PC-3 (cell line): ENCODE data around the gene AHNAK. TPM values are rescaled to one million over a fixed set of nuclear protein-coding genes. Genes with fewer than 3 reads are reported as not detected.

Experiments used
- ATAC-seq: fragments of 200-7000 bp; cut with Tn5 transposase; 2 replicates; pipeline ENCODE4 v1.9.1; 2020; ENCODE audit warnings: mild to moderate bottlenecking, moderate library complexity
- BruUV-seq: library from RNA; stranded (reverse); fragments of 400-500 nt; replicated peaks from 2 replicates; lab custom pipeline; 2021; lab: Mats Ljungman, UMichigan
- CTCF ChIA-PET: fragments of 300-600 bp; sonication (Branson Sonifier 250); formaldehyde crosslinking; loops from one replicate; lab custom pipeline; 2022; ENCODE audit warnings: antibody characterized with exemption; lab: Charles Lee
- POLR2A ChIA-PET: fragments of 300-600 bp; sonication (Branson Sonifier 250); formaldehyde crosslinking; loops from one replicate; lab custom pipeline; 2022; ENCODE audit warnings: antibody characterized with exemption; ENCODE audit not compliant: unreplicated experiment; lab: Charles Lee
- DNase-seq: peaks from one replicate; pipeline ENCODE4 v3.0.0-alpha.2; 2015
- H2AFZ ChIP-seq: fragments of 300-600 bp; sonication (generic); 2 replicates; pipeline ENCODE4 v1.6.0; 2016; ENCODE audit warnings: antibody characterized with exemption, low read length
- H3F3A ChIP-seq: fragments of 300-600 bp; sonication (generic); one replicate; pipeline ENCODE4 v1.6.0; 2017; ENCODE audit warnings: antibody characterized with exemption, low read length, control low read depth, mild to moderate bottlenecking; ENCODE audit not compliant: unreplicated experiment
- H3K27ac ChIP-seq: fragments of 300-600 bp; sonication (generic); 2 replicates; pipeline ENCODE4 v1.5.1; 2016; ENCODE audit warnings: mild to moderate bottlenecking, low read length
- H3K27me3 ChIP-seq: fragments of 300-600 bp; sonication (generic); 2 replicates; pipeline ENCODE4 v1.6.1; 2016; ENCODE audit warnings: low read length, mixed read lengths
- H3K36me3 ChIP-seq: fragments of 300-600 bp; sonication (generic); 2 replicates; pipeline ENCODE4 v1.6.1; 2016; ENCODE audit warnings: low read depth, mixed run types, low read length, mixed read lengths
- H3K4me1 ChIP-seq: fragments of 300-600 bp; sonication (generic); 2 replicates; pipeline ENCODE4 v1.5.1; 2016; ENCODE audit warnings: low read length; ENCODE audit not compliant: insufficient read depth
- H3K4me2 ChIP-seq: fragments of 300-600 bp; sonication (generic); 2 replicates; pipeline ENCODE4 v1.6.0; 2016; ENCODE audit warnings: low read length
- H3K4me3 ChIP-seq: fragments of 300-600 bp; sonication (generic); 2 replicates; pipeline ENCODE4 v1.5.1; 2016; ENCODE audit warnings: mild to moderate bottlenecking, low read length, mixed read lengths
- H3K79me2 ChIP-seq: fragments of 300-600 bp; sonication (generic); 2 replicates; pipeline ENCODE4 v1.6.1; 2017; ENCODE audit warnings: low read length, mixed read lengths
- H3K9ac ChIP-seq: fragments of 300-600 bp; sonication (generic); 2 replicates; pipeline ENCODE4 v1.6.0; 2016; ENCODE audit warnings: mild to moderate bottlenecking, low read length
- H3K9me2 ChIP-seq: fragments of 300-600 bp; sonication (generic); replicated peaks from 2 replicates; pipeline ENCODE4 v1.6.1; 2016; ENCODE audit warnings: mixed run types, low read length, mixed read lengths
- H3K9me3 ChIP-seq: fragments of 300-600 bp; sonication (generic); 2 replicates; pipeline ENCODE4 v1.6.1; 2016; ENCODE audit warnings: low read length, mixed read lengths
- H4K20me1 ChIP-seq: fragments of 300-600 bp; sonication (generic); 2 replicates; pipeline ENCODE4 v1.6.1; 2016; ENCODE audit warnings: low read length, mixed read lengths
- EZH2 ChIP-seq: fragments of 300-600 bp; sonication (generic); IDR thresholded peaks from one replicate; pipeline ENCODE4 v1.6.1; 2017; ENCODE audit warnings: antibody characterized with exemption, mild to moderate bottlenecking, low read length; ENCODE audit not compliant: unreplicated experiment
- EZH2phosphoT487 ChIP-seq: fragments of 300-600 bp; sonication (generic); IDR thresholded peaks from 2 replicates; pipeline ENCODE4 v1.6.1; 2018; ENCODE audit warnings: mild to moderate bottlenecking, antibody characterized with exemption, low read length, borderline replicate concordance
- intact Hi-C: fragments of 100-400 bp; cut with micrococcal nuclease; formaldehyde crosslinking; loops from 2 replicates; pipeline ENCODE4 v1.9.0; 2023
- total RNA-seq: library from RNA; depleted of rRNA; stranded (reverse); fragments of >200 nt; gene quantifications from 2 replicates; pipeline ENCODE4 v1.2.3, GENCODE V29; 2014
- TF ChIP-seq, protein P1 (sequence below): fragments of 300-600 bp; sonication (generic); conservative IDR thresholded peaks from 2 replicates; pipeline ENCODE4 v1.5.1; 2017; ENCODE audit warnings: antibody characterized with exemption, low read depth, mild to moderate bottlenecking, low read length

Gene AHNAK
- total RNA-seq, 1 experiment from 2014 or later = 287 TPM

DNA sequence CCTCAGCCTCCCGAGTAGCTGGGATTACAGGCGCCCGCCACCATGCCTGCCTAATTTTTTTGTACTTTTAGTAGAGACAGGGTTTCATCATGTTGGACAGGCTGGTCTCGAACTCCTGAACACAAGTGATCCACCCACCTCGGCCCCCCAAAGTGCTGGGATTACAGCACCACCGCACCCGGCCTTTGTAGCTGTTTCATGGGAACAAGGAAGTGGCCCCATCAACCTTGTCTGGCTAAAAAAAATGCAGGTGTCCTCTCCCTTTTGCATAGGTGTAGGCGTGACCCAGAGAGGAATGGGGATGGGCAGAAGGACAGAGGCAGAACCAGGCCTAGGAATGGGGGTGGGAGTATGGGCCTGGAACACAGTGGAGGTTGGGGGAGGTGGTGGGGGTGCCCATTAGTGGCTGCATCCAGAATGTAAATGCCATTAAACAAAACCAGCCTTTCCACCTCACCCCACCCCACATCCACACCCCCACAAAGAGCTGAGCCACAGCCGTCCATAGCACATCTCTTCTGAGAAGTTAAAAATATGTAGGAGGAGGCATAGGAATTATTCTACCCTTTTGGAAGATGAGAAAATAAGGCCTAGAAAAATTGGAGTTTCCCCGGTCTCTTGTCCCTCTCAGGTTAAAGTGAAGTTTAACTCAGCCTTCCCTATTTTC lies 150.6 kb downstream of the AHNAK start:
- ChIA-PET CTCF (interaction anchor here (1.0 to 3.3 kb wide), 5 partner anchors 29 to 196 kb away, joined by 4 to 35 read pairs (median 15); partner anchors contain the start of gene TUT1), POLR2A (interaction anchor here (0.6 kb wide), 1 partner anchor 19 kb away, joined by 9 read pairs; no protein-coding TSS in a partner anchor)
- Histone ChIP-seq H3K9me3 (no peaks in the 10 kb centered on the region), H3K9ac (no peak overlapping the region), H3K9me2 (no peaks in the 10 kb centered on the region), H3K27me3 (no peaks in the 10 kb centered on the region), H3K4me3 (no peak overlapping the region), H3K79me2 (no peaks in the 10 kb centered on the region), H3K36me3 (no peaks in the 10 kb centered on the region), H3K27ac (no peak overlapping the region), H2AFZ (no peak overlapping the region), H3K4me2 (no peak overlapping the region), H3K4me1 (peaks cover 17% of the 10 kb centered on the region), H3F3A (no peaks in the 10 kb centered on the region), H4K20me1 (no peaks in the 10 kb centered on the region)
- BruUV-seq = no TSS peak
- TF ChIP-seq EZH2phosphoT487 (no peak), EZH2 (no peak)
- TF ChIP-seq, protein P1, sequence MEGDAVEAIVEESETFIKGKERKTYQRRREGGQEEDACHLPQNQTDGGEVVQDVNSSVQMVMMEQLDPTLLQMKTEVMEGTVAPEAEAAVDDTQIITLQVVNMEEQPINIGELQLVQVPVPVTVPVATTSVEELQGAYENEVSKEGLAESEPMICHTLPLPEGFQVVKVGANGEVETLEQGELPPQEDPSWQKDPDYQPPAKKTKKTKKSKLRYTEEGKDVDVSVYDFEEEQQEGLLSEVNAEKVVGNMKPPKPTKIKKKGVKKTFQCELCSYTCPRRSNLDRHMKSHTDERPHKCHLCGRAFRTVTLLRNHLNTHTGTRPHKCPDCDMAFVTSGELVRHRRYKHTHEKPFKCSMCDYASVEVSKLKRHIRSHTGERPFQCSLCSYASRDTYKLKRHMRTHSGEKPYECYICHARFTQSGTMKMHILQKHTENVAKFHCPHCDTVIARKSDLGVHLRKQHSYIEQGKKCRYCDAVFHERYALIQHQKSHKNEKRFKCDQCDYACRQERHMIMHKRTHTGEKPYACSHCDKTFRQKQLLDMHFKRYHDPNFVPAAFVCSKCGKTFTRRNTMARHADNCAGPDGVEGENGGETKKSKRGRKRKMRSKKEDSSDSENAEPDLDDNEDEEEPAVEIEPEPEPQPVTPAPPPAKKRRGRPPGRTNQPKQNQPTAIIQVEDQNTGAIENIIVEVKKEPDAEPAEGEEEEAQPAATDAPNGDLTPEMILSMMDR = no peak
- intact Hi-C loops = loop anchor here (1.0 to 10.0 kb wide), 4 partner anchors 30 to 299 kb away; no protein-coding TSS in a partner anchor
- DNase-seq (no peak), ATAC-seq (no peak)

- H3K4me3 ChIP-seq = peak overlapping the region; percentile 64
- DNase-seq (peak; percentile 93), ATAC-seq (peak; percentile 81)
- H3K9me3 ChIP-seq = no peaks in the 10 kb centered on the region
- H3K4me1 ChIP-seq = peaks cover 17% of the 10 kb centered on the region
- intact Hi-C loops = loop anchor here (1.0 to 10.0 kb wide), 5 partner anchors 31 to 300 kb away; no protein-coding TSS in a partner anchor
- H3K27me3 ChIP-seq = no peaks in the 10 kb centered on the region
- peak overlapping the region; percentile 78 for H2AFZ ChIP-seq
- no peaks in the 10 kb centered on the region for H3F3A ChIP-seq
- TF ChIP-seq, protein P1 = peak; percentile 96
- TF ChIP-seq EZH2 = no peak
- no peaks in the 10 kb centered on the region for H3K9me2 ChIP-seq
- no peaks in the 10 kb centered on the region for H4K20me1 ChIP-seq
- POLR2A ChIA-PET = interaction anchor here (0.6 to 0.7 kb wide), 3 partner anchors 144 to 366 kb away, joined by 4 to 5 read pairs (median 5); no protein-coding TSS in a partner anchor
- peak overlapping the region; percentile 82 for H3K4me2 ChIP-seq
- no peak overlapping the region for H3K9ac ChIP-seq
- CTCF ChIA-PET = interaction anchor here (0.6 to 3.3 kb wide), 16 partner anchors 9 to 286 kb away, joined by 3 to 35 read pairs (median 4); partner anchors contain the start of gene TUT1
- H3K79me2 ChIP-seq = no peaks in the 10 kb centered on the region
- no peaks in the 10 kb centered on the region for H3K36me3 ChIP-seq
- no TSS peak for BruUV-seq
- H3K27ac ChIP-seq = no peak overlapping the region
Measured at GRCh38 chr11:62394825-62395538, 151.6 kb downstream of the AHNAK start.
